ENCODE data around the gene ELOVL3.

Gene ELOVL3

GRCh38 chr10:102231357-102232318 lies 5.5 kb downstream of the ELOVL3 start:
- Histone ChIP-seq H3K9ac (ENCODE audit: low read length) (no peak overlapping the region), H3K27me3 (ENCODE audit: low read depth, low read length) (peaks cover 6% of the 10 kb centered on the region; the same call in 1 of the 2 replicates), H3K4me3 (ENCODE audit: low read length) (no peak overlapping the region), H3K36me3 (replicated peaks; ENCODE audit: low read depth, low read length) (no peaks in the 10 kb centered on the region), H2AFZ (ENCODE audit: low read depth, low read length) (no peak overlapping the region), H3K4me1 (ENCODE audit: low read length) (no peaks in the 10 kb centered on the region; the same call in 1 of the 2 replicates), H3K27ac (ENCODE audit: low read length) (no peak overlapping the region), H3K79me2 (ENCODE audit: low read length) (no peaks in the 10 kb centered on the region), H3K9me3 (ENCODE audit: insufficient read depth, low read length) (no peaks in the 10 kb centered on the region), H3K4me2 (ENCODE audit: low read length) (no peak overlapping the region), H4K20me1 (ENCODE audit: insufficient read depth, low read length) (no peaks in the 10 kb centered on the region)
- TF ChIP-seq, protein P1, sequence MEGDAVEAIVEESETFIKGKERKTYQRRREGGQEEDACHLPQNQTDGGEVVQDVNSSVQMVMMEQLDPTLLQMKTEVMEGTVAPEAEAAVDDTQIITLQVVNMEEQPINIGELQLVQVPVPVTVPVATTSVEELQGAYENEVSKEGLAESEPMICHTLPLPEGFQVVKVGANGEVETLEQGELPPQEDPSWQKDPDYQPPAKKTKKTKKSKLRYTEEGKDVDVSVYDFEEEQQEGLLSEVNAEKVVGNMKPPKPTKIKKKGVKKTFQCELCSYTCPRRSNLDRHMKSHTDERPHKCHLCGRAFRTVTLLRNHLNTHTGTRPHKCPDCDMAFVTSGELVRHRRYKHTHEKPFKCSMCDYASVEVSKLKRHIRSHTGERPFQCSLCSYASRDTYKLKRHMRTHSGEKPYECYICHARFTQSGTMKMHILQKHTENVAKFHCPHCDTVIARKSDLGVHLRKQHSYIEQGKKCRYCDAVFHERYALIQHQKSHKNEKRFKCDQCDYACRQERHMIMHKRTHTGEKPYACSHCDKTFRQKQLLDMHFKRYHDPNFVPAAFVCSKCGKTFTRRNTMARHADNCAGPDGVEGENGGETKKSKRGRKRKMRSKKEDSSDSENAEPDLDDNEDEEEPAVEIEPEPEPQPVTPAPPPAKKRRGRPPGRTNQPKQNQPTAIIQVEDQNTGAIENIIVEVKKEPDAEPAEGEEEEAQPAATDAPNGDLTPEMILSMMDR (IDR thresholded peaks at IDR 0.05; ENCODE audit: low read depth, low read length) = peak; percentile 17; the same call in 1 of the 2 replicates
- TF ChIP-seq EZH2phosphoT487 (IDR thresholded peaks at IDR 0.05; ENCODE audit: low read depth) = no peak

GRCh38 chr10:102233997-102234396 lies 7.9 kb downstream of the ELOVL3 start:
- H3K79me2 ChIP-seq (ENCODE audit: low read length) = no peaks in the 10 kb centered on the region
- H3K27me3 ChIP-seq (ENCODE audit: low read depth, low read length) = no peaks in the 10 kb centered on the region
- H3K9me3 ChIP-seq (ENCODE audit: insufficient read depth, low read length) = no peaks in the 10 kb centered on the region
- no peak overlapping the region for H2AFZ ChIP-seq (ENCODE audit: low read depth, low read length)
- no peaks in the 10 kb centered on the region; the same call in 1 of the 2 replicates for H3K4me1 ChIP-seq (ENCODE audit: low read length)
- no peak overlapping the region for H3K27ac ChIP-seq (ENCODE audit: low read length)
- H3K4me3 ChIP-seq (ENCODE audit: low read length) = no peak overlapping the region
- H3K4me2 ChIP-seq (ENCODE audit: low read length) = no peak overlapping the region
- TF ChIP-seq, protein P1 (IDR thresholded peaks at IDR 0.05; ENCODE audit: low read depth, low read length) = no peak
- no peak for TF ChIP-seq EZH2phosphoT487 (IDR thresholded peaks at IDR 0.05; ENCODE audit: low read depth)
- no peaks in the 10 kb centered on the region for H4K20me1 ChIP-seq (ENCODE audit: insufficient read depth, low read length)
- H3K9ac ChIP-seq (ENCODE audit: low read length) = no peak overlapping the region
- no peaks in the 10 kb centered on the region for H3K36me3 ChIP-seq (replicated peaks; ENCODE audit: low read depth, low read length)

GRCh38 chr10:102234888-102235597 lies 8.9 kb downstream of the ELOVL3 start:
- Histone ChIP-seq H3K9me3 (ENCODE audit: insufficient read depth, low read length) (no peaks in the 10 kb centered on the region), H3K4me1 (ENCODE audit: low read length) (no peaks in the 10 kb centered on the region; the same call in 1 of the 2 replicates), H3K36me3 (replicated peaks; ENCODE audit: low read depth, low read length) (no peaks in the 10 kb centered on the region), H4K20me1 (ENCODE audit: insufficient read depth, low read length) (no peaks in the 10 kb centered on the region), H3K27me3 (ENCODE audit: low read depth, low read length) (no peaks in the 10 kb centered on the region), H3K9ac (ENCODE audit: low read length) (no peak overlapping the region), H3K79me2 (ENCODE audit: low read length) (no peaks in the 10 kb centered on the region), H2AFZ (ENCODE audit: low read depth, low read length) (no peak overlapping the region), H3K27ac (ENCODE audit: low read length) (no peak overlapping the region), H3K4me2 (ENCODE audit: low read length) (no peak overlapping the region), H3K4me3 (ENCODE audit: low read length) (no peak overlapping the region)
- TF ChIP-seq, protein P1 (IDR thresholded peaks at IDR 0.05; ENCODE audit: low read depth, low read length) = no peak
- TF ChIP-seq EZH2phosphoT487 (IDR thresholded peaks at IDR 0.05; ENCODE audit: low read depth) = no peak

DNA sequence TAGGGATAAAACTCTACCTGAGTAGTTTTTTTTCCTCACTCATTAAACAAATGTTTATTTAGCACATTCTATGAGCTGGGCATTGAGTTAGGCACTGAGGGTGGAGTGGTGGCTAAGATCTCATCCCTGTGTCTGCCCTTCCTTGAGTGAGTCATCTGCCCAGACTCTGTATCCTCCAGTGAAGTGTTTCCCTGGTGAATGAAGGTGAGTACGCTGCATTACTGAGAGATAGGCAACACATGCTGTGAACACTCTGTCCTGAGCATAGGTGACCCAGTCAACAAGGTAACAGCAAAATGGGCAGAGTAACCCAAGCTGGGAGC lies 9.5 kb downstream of the ELOVL3 start:
- Histone ChIP-seq H3K27ac (ENCODE audit: low read length) (no peak overlapping the region), H3K4me2 (ENCODE audit: low read length) (no peak overlapping the region), H3K9ac (ENCODE audit: low read length) (no peak overlapping the region), H4K20me1 (ENCODE audit: insufficient read depth, low read length) (no peaks in the 10 kb centered on the region), H3K4me1 (ENCODE audit: low read length) (no peaks in the 10 kb centered on the region), H3K79me2 (ENCODE audit: low read length) (no peaks in the 10 kb centered on the region), H3K36me3 (replicated peaks; ENCODE audit: low read depth, low read length) (no peaks in the 10 kb centered on the region), H2AFZ (ENCODE audit: low read depth, low read length) (no peak overlapping the region), H3K27me3 (ENCODE audit: low read depth, low read length) (no peaks in the 10 kb centered on the region), H3K4me3 (ENCODE audit: low read length) (no peak overlapping the region), H3K9me3 (ENCODE audit: insufficient read depth, low read length) (no peaks in the 10 kb centered on the region)
- TF ChIP-seq, protein P1 (IDR thresholded peaks at IDR 0.05; ENCODE audit: low read depth, low read length) = no peak
- no peak for TF ChIP-seq EZH2phosphoT487 (IDR thresholded peaks at IDR 0.05; ENCODE audit: low read depth)

Measured in OCI-LY3 (cell line).